HFF-Myc (cell line): ENCODE data around the gene TRIO.

ENCODE experiments used
- DNase-seq: peaks from one replicate; pipeline ENCODE4 v3.0.0-alpha.2; 2011; ENCODE audit warnings: low read depth; ENCODE audit errors: extremely low read depth
- H3K4me3 ChIP-seq: replicated peaks from 2 replicates; pipeline ENCODE4 v1.5.1; 2011; ENCODE audit warnings: low read depth, mild to moderate bottlenecking, control low read depth, low read length
- TF ChIP-seq, protein P1 (sequence below): IDR thresholded peaks from 2 replicates; pipeline ENCODE4 v1.5.1; 2012; ENCODE audit warnings: mild to moderate bottlenecking, low read depth, low read length, control low read depth; ENCODE audit errors: missing control alignments

Gene TRIO

DNA sequence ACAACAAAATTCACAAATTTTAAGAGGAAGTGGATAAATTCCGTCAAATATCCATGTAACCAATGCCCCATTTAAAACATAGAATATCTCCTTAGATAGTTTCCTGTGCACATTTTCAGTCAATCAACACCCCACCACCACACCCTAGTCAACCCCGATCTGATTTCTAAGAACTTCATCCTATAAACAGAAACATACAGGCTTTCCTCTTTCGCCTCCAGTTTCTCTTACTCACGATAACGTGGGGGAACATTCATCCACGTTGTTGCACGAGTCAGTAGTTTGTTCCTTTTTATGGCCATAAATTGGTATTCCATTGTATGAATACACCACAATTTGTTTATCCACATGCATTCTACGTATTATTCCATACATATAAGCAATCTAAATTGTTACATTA, 35.6 kb upstream of the TRIO start:
- H3K4me3 ChIP-seq: no peak overlapping the region
- no peak for DNase-seq
- TF ChIP-seq, protein P1, sequence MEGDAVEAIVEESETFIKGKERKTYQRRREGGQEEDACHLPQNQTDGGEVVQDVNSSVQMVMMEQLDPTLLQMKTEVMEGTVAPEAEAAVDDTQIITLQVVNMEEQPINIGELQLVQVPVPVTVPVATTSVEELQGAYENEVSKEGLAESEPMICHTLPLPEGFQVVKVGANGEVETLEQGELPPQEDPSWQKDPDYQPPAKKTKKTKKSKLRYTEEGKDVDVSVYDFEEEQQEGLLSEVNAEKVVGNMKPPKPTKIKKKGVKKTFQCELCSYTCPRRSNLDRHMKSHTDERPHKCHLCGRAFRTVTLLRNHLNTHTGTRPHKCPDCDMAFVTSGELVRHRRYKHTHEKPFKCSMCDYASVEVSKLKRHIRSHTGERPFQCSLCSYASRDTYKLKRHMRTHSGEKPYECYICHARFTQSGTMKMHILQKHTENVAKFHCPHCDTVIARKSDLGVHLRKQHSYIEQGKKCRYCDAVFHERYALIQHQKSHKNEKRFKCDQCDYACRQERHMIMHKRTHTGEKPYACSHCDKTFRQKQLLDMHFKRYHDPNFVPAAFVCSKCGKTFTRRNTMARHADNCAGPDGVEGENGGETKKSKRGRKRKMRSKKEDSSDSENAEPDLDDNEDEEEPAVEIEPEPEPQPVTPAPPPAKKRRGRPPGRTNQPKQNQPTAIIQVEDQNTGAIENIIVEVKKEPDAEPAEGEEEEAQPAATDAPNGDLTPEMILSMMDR: no peak

DNA sequence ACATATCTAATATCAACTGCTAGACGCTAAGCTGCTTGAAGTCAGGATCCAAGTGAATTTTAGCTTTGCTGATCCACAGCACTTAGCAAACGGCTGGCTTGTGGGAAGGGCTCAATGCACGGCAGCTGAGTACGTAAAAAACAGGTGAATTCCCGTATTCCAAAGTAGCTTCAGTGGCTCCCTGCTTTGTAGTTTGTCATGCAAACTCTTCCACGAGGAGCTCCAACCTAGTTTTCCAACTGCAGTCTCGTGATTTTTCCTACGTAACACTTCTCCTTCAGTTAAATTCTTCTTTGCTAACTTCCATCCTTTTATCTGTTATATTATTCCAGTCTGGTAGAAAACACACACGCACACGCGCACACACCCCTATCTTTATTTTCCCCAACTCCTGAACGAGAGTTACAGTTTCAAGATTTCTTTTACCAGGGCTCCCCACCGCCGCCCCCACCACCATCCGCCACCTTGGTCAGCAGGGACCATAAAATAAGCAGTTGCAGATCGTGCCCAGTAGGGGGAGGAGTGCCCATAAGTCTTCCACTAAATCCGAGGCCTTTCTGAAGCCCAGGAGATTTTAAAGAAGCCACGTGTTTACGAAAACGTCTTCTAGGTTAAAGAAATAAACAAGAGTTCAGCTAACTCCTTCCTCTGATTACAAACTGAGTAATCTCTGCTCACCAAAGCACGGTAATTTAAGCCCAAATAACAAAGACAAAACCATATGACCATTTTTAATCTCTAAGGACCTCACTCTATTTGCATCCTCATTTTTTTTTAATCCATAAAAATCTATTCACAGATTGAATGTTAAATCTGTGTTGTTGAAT, 34.8 kb upstream of the TRIO start:
- DNase-seq: peak; percentile 78
- TF ChIP-seq, protein P1: peak; percentile 71
- H3K4me3 ChIP-seq: no peak overlapping the region

DNA sequence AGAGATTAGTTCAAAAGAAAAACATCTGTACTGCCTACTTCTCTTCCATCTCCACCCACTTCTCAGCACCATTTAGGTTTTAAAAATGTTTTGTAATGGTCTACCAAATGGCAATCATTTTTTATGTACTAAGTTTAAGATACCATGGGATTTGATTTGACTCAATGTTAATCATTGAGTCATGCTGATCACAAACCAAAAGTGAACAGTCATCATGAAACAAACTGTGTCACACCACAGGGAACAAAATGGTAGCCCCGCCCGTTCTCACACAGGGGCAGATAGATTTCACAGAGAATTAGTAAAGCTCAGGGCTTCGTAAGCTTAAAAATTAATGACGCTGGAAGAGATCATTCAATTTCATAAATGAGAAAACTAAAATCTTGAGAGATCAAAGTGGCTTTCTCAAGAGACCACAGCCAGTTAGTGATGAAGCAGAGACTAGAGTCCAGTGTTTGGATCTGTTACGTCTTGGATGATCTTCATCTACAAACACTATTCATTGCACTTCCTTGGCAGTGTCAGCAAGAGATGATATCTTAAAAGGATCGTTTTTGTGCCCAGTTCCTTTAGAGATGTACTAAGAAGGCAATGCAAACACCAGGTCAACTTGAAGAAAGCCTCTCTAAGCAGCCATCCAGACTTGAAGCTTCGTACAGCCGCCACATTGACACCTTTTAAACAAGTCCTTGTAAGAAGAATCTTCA, 33.9 kb upstream of the TRIO start:
- TF ChIP-seq, protein P1: no peak
- no peak overlapping the region for H3K4me3 ChIP-seq
- no peak for DNase-seq

DNA sequence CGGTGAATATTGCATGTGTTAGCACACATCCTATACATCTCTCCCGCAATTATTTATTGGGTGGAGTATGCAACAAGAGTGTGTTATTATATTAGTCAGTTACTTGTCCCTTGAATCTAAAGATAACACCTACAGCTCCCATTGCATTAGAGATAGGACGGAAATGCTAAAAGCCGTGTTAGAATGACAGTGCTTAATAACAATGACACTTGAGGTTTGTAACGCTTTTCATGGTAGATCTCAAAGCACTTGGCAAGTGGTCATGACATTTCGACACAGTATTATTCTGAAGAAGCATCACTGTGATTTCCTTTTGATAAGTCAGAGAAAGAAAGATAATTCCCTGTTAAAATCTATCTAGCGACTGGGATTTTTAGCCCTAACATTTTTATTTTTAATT, 33.4 kb upstream of the TRIO start:
- TF ChIP-seq, protein P1: no peak
- no peak overlapping the region for H3K4me3 ChIP-seq
- DNase-seq: no peak

DNA sequence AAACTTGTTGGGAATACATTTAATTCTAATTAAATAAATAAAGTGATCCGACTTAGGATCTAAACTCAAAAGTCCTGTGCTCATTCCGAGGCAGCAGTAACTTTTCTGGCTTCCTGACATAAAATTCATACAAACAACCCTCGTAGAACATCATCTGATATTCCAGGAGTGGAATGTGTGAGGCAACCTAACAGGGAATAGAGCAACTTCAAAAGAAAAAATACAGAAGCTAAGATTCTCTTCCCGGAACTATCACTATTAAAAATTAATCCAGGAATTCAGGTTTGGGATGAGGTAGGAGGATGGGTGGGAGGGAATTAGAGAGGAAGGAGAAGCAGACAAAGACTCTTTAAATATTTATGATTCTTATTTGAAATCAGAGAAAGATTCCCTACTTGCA, 32.9 kb upstream of the TRIO start:
- TF ChIP-seq, protein P1: no peak
- H3K4me3 ChIP-seq: no peak overlapping the region
- no peak for DNase-seq

DNA sequence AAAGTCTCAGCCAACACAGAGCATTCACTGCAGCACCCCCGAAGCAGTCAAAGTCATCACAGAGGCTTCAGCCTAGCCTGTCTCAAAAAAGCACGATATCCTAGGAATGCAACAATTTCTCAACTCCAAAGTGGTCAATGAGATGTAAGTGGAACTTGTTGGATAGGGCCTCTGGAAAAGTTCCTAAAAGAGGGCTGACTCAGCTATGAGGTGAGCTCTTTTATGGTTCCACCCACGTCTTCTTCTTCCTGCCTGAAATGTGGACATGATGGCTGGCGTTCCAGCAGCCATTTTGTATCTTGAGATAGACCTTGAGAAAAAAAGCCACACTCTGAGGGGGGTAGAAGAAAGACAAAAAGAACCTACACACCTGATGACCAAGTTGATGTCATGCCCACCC, 32.5 kb upstream of the TRIO start:
- no peak for DNase-seq
- TF ChIP-seq, protein P1: no peak
- H3K4me3 ChIP-seq: no peak overlapping the region
